Tibial nerve (tissue), 4 donors: ENCODE results near the gene SCPEP1.

Source experiments
- CTCF ChIP-seq, 5 experiments: fragments of 200-600 bp in 3 of 5; fragments of 450-650 bp in 2 of 5; sonication (generic) in 3 of 5; IDR thresholded peaks; one replicate each; pipeline ENCODE4 v1.5.1; 2016 to 2019; ENCODE audit warnings: antibody characterized with exemption in 5 of 5, mild to moderate bottlenecking in 3 of 5, moderate library complexity in 2 of 5
- EP300 ChIP-seq, 2 donors: sonication (generic); formaldehyde crosslinking; IDR thresholded peaks; one replicate each; pipeline ENCODE4 v1.6.1; 2017; ENCODE audit warnings: antibody characterized with exemption in 2 of 2, mild to moderate bottlenecking in 1 of 2
- POLR2A ChIP-seq, 2 donors: fragments of 450-650 bp; IDR thresholded peaks; one replicate each; pipeline ENCODE4 v1.6.1; 2017; ENCODE audit warnings: antibody characterized with exemption in 2 of 2, mild to moderate bottlenecking in 2 of 2, moderate library complexity in 2 of 2

DNA sequence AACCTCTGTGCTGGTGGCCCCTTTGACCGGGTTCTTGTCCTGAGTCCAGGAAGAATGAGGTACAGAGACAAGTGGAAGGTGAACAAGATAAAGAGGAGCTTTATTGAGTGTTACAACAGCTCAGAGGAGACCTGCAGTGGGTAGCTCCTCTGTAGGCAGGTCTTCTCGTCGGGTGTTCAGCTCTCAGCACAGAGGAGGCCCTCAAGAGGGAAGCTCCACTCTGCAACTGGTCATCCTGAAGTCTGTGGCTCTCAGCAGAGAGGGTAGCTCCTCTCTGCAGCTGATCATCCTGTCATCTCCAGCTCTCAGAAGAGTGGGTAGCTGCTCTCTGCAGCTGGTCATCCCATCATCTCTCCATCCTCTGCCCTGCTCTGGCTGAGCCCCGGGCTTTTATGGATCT lies 39.7 kb downstream of the SCPEP1 start:
- TF ChIP-seq EP300 (IDR thresholded peaks at IDR 0.05) = no peak
- TF ChIP-seq CTCF (IDR thresholded peaks at IDR 0.05) = no peak
- TF ChIP-seq POLR2A (IDR thresholded peaks at IDR 0.05) = no peak
